Measurements from ENCODE around the gene MRPL33.

MRPL33 gene

DNA sequence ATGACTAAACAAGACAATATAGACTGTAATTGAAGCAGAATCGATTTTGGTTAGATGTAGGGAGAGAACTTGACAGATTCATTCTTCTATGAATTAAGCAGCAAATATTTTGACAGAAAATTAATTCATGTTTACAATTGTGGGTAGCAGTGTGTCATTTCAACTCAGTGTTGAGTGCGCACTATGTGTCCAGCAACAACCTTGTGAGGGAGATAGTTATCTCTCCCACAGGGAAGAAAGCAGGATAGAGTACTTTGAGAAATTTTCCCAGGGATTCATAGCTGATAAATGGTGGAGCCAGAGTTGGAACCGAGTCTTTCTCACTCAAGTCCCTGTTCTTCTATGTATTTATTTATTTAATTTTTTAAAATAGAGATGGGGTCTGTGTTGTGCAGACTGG is 5.2 kb downstream of the MRPL33 start:
- DNase-seq (ENCODE audit: low spot score), result no peak

DNA sequence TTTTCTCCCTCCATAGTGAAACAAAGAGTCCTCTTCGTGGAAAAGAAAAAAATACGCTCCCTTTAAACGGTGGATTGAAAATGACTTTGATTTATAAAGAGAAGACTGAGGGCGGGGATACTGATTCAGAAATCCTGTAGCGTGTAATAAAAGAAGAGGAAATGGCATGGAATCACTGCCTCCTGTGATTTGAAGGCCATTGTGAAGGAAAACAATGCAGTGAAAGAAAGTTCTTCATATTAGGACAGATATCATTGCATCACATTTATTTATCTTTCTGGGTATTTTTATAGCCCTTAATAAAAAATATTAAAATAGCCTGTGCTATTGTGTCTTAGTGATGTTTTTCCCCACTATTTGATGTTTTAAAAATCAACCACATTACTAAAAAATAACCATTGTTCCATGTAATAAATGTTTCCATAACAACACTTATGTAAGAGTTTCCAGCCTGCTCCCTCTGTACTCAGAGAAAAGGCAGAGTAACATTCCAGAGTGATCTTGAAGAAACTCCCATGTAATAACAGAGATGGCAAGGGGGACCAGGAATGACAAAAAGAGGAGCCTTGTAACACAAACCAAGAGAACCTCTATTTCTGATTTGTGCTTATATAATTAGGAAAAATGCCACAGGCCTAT is 8.0 kb downstream of the MRPL33 start:
- DNase-seq (ENCODE audit: low spot score), result no peak

DNA sequence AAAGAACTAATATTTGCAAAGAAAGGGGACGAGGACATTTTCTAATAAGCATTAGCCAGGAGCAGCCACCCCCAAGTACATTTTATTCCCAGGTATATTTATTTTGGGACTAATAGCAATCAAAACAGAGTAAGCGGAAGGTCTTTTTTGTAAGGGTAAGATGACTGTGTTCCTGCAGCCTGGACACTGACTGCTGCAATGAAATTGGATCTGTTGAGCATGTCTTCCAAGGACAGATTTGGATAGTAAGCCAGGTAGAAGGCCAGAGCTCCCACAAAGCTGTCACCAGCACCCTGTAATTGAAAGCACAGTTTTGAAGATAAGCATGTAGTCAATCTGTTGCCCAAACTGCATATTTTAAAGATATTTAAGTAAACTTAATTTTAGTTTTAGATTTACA is 10.0 kb downstream of the MRPL33 start:
- DNase-seq (ENCODE audit: low spot score), result no peak

DNA sequence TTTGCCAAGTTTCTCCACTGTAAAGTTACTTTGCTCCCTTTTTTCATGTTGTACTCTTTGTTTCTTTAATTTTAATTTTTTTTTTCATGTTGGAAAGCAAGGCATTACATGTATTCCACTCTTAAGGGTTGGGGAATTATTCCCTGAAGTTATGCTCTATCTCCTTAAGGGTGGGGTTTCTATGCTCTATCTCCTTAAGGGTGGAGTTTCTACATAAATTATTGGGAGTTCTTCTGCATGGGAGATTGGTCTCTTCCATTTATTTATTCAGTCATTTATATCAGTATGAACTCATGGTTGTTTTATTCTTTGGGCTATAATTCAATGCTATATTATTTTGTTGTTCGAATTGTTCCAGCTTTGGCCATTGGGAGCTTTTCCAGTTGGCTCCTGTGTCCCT is 11.2 kb downstream of the MRPL33 start:
- DNase-seq (ENCODE audit: low spot score), result no peak

DNA sequence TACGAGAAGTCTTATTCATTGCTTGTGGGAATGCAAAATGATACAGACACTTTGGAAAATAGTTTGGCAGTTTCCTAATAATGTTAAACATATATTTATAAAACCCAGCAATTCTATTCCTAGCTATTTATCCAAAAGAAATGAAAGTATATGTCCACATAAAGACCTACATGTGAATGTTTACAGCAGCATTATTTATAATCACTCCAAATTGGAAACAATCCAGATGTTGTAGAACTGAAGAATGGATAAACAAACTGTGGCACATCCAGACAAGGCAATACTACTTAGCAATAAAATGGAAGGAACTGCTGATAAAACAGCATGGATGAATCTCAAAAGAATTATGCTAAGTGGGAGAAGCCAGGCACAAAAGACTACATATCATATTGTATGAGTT is 19.3 kb downstream of the MRPL33 start:
- no peak for DNase-seq (ENCODE audit: low spot score)

DNA sequence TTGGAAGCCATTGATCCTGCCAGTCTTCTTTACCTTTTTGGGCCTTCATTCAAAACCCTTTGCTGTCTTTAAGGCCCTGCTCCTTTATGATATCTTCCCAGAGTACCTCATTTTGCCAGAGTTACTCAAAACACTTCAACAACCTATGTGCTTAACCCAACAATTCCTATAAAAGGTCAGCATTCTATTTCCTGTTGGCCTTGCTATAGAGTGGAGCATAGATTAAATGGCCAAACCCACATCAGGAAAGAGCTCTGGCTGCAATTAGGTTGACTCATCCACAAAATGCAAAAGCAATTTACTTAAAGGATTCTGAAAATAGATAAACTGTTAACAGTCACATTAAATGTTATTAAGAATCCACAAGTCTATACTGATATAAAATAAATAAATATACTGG is 21.2 kb downstream of the MRPL33 start:
- DNase-seq (ENCODE audit: low spot score), result no peak

- no peak for DNase-seq (ENCODE audit: low spot score)
These were observed 23.7 kb downstream of the MRPL33 start for GRCh38 chr2:27795093-27795834.

DNA sequence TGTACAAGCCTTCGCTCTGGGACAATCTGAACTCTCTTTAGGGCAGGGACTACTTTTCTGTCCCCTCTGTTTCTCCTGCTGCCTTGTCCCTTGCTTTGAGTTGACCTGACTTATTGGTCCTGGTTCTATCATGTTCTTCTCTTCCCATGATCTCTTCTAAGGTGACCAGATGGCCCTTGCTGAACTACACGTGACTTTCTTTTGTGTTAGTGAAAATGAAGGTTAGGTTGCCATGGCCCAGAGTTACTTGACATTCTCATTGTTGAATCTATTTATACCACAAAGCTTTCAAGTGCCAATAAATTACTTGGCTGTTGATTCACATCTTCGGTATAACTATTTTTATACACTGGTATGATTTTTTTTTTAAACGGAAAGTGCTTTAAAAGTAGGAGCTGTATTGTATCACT is 24.4 kb downstream of the MRPL33 start:
- no peak for DNase-seq (ENCODE audit: low spot score)

- no peak for DNase-seq (ENCODE audit: low spot score)
These were observed 25.6 kb downstream of the MRPL33 start for GRCh38 chr2:27796791-27797765.

GRCh38 chr2:27797841-27798240 is 26.3 kb downstream of the MRPL33 start:
- DNase-seq (ENCODE audit: low spot score), result no peak

- DNase-seq (ENCODE audit: low spot score), result no peak
These were observed 27.0 kb downstream of the MRPL33 start for GRCh38 chr2:27798486-27798885.

GRCh38 chr2:27798948-27799645 is 27.6 kb downstream of the MRPL33 start:
- DNase-seq (ENCODE audit: low spot score), result no peak

- DNase-seq (ENCODE audit: low spot score), result no peak
These were observed 28.1 kb downstream of the MRPL33 start for GRCh38 chr2:27799646-27800010.

DNA sequence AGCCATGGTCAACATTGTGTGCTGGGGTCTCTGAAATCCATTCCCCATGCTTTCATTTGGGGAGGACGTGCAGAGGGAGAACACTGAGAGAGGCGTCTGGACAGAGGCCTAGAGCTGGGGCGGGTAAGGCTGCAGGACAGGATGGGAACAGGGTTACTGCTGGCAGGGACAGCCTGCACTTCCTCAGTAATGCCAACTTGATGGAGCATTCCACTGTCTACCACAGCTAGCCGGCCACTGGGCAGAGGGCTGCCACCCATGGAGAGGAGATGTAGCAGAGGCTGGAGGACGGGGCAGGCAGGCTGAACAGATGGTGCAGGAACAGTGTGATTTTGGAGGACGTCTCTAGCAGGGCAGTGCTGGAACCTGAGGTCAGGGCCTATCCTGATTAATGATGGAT is 29.3 kb downstream of the MRPL33 start:
- DNase-seq (ENCODE audit: low spot score), result no peak

DNA sequence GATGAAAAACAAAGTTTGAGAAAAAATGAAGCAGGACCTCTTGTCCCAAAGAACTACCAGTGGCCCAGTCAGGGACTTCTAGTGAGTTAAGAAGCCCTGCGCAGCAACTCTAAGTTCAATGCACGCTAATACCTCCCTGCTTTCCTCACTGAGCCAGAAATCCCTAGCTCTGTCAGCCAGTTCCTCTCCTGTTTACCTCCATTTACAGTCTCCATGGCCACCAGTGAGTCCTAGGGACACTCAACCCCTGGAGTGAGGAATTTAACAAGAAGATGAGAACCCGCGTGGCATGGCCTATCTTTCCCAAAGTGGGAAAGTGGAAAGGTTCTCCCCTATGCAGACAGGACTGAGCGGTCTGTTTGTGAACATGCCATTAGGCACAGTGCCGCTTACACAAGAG is 31.0 kb downstream of the MRPL33 start:
- DNase-seq (ENCODE audit: low spot score), result no peak

DNA sequence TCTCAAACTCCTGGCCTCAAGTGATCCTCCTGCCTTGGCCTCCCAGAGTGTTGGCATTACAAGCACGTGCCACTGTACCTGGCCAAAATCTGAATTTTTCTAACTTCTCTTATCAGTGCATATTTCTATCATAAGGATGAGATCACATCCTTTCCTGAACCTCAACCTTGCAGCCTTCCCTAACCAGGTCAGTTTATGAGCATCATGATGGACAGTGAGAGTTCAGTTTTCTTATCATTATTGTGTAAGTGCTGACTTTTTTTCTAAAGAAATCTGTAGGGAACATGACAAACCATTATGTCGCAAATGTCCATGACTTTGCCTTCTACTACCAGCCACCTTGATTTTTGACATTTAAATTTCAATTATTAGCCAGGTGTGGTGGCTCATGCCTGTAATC is 31.5 kb downstream of the MRPL33 start:
- DNase-seq (ENCODE audit: low spot score), result no peak

- no peak for DNase-seq (ENCODE audit: low spot score)
These were observed 32.6 kb downstream of the MRPL33 start for GRCh38 chr2:27804146-27804545.

DNA sequence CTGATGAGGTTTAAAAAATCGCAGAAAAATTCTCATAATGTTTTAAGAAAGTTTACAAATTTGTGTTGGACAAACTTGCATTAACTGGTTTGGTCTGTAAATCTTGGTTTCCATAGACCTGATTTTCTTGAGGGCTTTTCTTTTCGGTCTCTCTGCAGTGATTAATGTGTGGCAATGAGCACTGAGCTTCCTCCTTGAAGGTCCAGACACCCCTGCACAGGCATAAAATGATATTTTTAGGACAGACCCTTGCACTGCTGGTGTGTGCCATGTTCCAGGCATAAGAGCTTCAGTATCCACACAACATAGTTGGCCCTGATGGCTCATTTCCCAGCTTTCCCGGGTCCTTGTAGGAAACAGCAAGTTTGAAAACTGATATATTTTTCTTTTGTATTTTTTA is 33.7 kb downstream of the MRPL33 start:
- no peak for DNase-seq (ENCODE audit: low spot score)

- no peak for DNase-seq (ENCODE audit: low spot score)
These were observed 35.0 kb downstream of the MRPL33 start for GRCh38 chr2:27806311-27807059.

GRCh38 chr2:27807476-27807875 is 36.0 kb downstream of the MRPL33 start:
- no peak for DNase-seq (ENCODE audit: low spot score)

GRCh38 chr2:27808418-27808817 is 36.9 kb downstream of the MRPL33 start:
- no peak for DNase-seq (ENCODE audit: low spot score)

DNA sequence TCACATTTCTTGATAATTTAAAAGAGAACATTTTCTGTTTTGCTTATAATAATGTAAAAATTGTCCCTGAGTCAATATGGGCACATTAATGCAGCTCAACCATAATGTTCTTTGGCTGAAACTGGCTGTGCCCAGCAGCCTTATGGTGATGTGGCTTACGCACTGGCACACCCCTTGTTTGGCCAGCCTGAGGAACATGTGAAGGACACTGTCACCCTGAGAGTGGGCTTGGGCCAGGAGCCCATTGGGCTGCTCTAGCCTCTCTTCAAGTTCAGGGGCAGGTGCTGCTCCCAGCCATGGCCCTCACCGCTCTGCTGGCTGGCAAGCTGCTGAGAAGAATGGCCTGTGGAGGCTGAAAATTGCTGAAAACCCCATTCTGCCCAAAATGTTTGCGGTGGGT is 37.5 kb downstream of the MRPL33 start:
- DNase-seq (ENCODE audit: low spot score), result no peak

Measured in hematopoietic multipotent progenitor cell treated with erythropoietin and hydrocortisone succinate and interleukin-3 and kit ligand, for 15 days (in vitro differentiated cells).